Dedifferentiated amniotic fluid mesenchymal stem cell (primary cell): ENCODE data around the gene SPRTN.

Experiments
- DNase-seq: peaks from one replicate; pipeline ENCODE4 v3.0.0-alpha.2; 2016; ENCODE audit errors: extremely low spot score

The SPRTN gene

DNA sequence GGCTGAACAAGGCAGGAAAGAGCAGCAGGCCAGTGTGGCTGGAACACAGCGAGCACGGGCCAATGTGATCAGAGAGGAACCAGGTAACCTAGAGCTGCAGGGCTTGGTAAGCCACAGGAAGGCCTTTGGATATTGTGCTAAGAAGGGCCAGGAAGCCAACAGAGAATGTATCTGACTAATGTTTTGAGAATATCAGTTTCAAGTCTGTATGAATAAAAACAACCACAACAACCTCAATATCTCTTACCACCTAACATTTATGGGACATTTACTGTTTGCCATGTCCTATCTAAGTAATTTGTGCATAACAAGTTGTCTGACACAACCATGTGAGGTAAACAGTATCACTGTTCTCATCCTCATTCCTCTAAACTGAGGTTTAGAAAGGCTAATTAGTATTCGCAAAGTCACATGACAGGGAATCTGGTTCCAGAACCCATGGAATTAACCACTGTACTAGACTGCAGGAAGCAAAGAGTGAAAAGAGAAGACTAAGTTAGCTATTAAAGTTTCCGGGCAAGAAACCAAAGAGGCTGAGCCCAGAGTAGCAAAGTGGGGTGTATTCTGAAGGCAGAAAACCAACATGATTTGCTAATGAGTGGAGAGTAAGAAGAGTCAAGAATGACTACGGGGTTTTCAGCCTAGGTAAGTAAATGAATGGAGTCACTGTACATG lies 38.9 kb downstream of the SPRTN start:
- DNase-seq = no peak

DNA sequence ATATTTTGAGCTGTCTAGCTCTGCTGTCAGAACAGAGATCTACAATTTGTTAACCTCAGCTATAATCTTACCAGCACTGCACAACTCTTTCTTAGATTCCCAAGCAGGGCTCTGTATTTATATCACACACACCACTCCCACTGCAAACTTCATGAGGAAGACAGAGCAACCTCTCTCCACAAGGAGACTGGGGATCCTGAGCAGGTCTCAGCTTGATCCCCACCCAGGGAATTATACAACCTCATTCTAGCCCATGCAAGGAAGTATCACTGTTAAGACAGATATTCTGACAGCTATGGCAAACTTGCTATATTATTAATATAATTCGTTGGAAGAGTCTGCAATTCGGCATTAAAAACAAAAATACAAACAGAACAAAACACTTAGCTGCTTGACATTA lies 43.6 kb downstream of the SPRTN start:
- no peak for DNase-seq

DNA sequence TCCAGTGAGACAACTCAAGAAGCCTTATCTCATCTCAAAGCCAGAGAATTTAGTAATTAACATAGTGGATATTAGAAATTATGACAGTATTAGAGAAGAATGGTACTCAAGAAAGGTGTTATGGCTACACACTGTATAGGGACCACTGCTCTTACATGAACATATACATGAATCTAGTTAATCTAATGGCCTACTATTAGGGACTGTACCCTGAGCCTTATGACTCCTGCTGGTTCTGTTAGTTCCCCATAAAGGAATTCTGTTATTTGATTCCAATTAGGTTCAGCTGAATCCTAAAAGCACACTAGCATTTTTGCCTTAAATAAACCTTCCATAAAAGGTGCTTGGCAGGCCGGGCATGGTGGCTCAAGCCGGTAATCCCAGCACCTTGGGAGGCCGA lies 44.3 kb downstream of the SPRTN start:
- no peak for DNase-seq

DNA sequence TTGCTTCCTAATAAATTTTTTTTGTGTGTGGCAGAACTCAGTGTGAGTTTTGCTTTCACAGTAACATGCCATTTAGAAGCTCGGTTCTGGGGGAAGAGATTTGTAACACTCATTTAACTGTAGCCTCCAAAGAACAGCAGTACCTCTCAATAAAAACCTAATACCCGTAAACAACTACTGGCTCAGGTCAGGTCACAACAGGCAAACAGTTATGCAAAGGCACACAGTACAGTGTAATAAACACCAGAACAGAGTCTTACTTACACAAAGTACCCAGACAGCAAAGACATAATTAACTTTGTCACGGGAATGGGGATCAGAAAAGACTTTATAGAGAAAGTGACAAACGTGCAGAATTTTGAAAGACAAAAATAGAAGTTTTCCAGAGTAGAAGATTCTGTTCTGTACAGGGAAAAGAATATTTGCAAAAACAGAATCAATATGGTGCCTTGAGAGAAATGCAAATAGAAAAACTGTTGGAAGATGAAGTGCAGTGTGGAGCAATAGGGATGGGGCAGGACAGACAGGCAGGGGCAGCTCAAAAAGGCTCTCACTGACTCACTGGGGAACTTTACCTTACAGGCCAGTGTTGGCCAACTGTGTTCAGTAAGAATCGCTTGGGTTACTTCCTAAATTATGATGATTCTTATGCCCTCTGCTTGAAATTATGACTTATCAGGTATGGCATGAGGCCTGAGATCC lies 45.2 kb downstream of the SPRTN start:
- DNase-seq = no peak

DNA sequence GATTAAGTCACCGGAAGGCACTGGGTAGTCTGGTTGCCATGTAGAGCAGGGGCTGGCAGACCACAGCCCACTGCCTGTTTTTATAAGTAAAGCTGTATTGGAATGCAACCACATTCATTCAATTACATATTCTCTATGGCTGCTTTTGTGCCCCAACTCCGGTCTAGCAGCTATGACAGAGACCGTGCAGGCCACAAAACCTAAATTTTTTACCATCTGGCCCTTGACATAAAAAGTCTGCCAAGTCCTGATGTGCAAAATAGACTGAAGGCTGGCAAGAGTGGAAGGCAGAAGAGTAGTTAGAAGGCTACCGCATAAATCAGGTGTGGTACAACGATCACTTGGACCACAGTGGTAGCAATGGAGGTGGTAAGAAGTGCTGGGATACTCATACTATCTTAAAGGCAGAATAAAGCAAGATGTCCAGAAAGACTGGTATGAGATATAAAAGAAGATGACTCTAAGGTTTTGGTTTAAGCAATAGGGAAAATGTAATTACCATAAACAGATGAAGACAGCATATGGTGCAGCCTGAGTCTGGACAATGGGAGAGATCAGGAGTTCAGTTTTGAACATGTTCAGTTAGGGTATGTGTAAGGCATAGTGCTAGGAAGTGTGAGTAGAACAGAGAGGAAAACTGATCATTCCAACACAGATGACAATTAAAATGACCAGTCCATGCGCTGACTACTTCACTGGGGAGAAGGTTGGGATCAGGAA lies 46.8 kb downstream of the SPRTN start:
- DNase-seq = no peak

DNA sequence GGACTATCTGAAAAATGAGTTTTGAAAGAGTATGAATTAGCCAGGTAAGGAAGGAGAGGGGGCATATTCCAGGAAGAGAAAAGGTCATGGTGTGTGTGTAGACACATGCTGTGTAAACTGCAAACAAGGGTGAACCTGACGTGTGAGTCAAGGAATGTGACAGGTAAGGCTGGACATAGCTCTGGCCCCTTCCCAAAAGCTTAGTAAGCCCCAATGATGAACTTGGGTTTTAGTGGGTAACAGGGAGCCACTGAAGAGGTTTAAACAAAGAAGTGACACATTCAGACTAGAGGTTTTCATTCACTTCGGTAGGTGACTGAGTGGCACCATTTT lies 47.3 kb downstream of the SPRTN start:
- no peak for DNase-seq

DNA sequence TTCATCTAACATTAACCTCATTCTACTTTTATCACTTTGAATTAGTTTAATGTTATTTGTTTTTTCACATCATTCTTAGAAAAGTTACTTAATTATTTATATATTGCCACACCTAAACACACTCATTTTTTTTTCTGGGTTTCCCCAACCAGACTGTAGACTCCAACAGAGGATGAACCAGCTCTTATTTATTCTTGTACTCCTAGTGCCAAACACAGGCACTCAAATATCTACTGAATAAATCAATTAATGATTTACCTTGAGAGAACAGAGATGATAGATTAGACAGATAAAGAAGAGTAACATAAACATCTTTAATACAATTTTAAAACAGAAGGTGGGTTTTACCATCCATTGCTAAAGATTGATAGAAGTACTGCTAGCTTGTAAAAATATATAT lies 48.4 kb downstream of the SPRTN start:
- no peak for DNase-seq

DNA sequence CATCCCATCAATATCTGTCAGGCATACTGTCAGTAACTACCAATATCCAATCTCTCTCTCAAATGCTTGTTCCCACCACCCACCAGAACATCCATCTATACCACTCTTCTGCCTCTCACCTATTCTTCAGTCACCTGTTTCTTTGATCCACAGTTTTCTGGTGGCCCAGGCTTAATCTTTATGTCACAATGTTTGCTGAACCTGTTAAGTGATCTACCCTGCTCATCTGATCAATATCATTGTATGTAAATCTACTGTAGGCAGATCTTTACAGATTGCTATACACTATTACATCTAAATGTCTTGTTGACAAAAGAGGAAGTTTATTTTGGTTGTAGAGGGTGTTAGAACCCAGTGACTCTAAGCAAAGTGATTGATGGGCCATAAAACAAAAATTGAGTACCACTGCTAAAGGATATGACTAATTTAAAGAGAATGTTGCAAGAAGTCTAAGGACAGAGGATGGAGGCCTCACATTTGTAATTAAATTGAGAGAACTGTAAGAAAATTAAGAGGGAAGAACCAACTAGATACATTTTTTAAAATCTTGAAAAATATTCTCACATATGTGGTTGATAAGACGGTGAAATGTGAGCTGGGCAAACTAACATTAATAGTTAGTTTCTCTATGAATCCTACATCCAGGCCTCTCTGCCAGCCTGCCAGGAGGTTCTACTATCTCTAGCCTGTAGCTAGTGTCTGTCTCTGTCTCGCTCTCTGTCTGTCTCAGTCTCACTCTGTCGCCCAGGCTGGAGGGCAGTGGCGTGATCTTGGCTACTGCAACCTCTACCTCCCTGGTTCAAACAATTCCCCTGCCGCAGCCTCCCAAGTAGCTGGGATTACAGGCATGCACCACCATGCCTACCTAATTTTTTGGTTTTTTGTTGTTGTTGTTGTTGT lies 49.9 kb downstream of the SPRTN start:
- no peak for DNase-seq

DNA sequence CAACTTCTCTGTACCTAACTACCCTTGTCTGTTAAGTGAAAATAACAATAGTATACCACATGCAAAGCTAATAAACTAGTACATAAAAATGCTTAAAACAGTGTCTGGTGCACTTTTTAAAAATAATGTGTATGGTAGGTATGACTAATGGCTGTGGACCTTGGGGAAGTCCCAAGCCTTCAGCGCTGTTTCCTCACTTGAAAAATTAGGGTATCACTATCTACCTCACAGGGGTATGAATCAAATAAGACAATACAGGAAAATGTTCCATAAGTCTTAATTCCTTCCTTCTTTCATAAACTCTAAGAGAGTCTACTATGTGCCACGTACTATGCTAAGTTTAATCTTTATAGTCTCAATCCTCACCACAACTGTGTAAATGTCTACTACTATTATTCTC lies 52.0 kb downstream of the SPRTN start:
- DNase-seq = no peak

DNA sequence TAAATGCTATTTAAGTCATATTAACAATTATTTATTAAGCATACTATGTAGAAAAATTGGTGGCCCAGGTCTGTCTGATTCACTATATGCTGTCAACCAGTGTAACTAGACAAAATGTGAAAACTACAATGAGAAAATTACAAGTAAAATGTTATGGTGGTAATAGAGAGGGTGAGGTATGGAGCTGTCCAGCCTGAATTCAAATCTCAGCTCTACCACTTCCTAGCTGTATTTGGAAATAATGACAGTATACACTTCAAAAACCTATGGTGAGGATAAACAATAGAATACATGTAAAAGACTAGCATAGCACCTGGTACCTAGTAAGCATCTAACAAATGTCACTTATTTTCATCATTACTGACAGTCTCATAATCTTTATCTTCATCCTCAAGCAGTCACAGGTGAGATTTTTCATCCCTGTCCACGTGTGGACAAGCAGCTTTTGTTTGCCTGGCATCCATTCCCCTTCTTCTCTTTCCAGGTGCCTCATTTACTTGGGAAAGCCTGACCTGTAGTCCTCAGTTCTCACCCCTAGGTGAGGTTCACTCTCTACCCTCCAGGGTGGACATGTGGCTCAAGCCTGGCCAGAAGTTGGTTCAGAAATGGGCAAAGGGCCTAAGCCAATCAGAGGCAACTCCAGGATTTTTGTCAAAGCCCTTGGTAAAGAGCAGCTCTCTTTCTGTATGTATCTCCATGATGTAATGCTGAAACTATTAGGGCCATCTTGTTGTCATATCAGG lies 54.5 kb downstream of the SPRTN start:
- no peak for DNase-seq

DNA sequence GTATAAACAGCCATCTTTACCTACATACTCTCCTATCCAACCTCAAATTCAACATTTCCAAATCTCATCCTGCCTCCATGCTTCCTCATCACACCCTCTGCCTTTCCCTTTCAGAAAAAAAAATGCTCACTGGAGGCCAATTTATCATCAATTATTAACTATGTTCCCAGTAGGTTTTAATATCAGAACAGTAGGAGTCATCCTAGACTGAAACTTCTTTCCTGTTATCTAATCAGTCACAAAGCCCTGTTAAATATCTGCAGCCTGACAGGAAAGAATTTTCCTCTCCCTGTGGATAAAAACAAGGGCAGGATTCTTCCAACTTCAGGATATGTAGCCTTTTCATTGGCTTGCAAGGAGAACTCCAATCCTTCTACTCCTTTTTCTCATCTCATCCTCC lies 55.6 kb downstream of the SPRTN start:
- DNase-seq = no peak

DNA sequence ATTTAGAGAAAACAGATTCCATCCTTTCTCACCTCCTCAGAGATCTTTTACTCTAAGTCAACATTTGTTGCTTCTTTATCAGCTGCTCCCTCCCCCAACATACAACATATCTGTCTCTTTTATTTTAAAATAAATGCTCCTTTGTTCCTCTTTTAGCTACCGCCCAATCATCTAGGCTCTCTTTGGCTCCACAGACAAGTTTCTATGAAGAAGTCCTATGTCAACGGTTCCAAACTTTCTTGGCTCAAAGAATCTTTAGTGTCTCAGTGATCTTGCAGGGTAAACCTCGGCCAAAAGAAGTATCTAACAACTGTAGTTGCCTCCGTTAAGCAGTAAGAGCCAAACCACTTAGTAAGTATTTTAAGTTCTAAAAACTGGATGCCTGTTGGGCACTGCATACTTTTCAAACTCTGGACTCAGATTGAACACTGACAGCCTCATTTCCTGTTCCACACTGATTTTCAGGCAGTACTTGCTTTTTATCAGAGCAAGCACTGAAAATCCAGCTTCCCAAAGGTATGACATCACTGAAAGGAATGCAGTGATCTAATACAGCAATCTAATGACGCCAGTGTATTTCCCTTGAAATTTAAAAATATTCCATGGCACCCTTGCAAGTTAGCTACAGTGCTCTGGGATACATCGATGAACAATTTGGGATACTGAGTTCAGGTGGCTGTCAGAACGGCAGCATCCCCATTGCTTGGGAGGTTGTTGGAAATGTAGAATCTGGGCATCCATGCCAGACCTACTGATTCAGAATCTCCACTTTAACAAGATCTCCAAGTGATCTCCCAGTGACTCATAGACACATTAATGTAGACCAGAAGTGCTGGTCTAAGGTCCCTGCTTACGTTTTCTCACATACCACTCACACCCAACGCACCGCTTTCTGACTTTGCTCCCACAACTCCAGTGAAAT lies 57.2 kb downstream of the SPRTN start:
- DNase-seq = peak; percentile 88

DNA sequence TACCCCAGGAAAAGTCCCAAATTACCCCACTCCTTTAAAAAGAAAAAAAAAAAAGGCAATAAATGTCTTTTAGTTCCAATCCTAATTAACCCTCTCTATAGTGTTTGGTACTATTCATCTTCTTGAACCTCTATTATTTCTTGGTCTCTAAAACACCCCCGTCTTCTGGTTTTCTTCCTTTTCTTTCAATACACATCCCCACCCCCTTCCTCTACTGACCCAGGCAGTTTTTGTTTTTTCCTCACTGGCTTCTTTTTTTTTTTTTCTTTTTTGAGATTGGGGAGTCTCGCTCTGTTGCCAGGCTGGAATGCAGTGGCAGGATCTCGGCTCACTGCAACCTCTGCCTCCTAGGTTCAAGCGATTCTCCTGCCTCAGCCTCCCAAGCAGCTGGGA lies 57.9 kb downstream of the SPRTN start:
- no peak for DNase-seq

DNA sequence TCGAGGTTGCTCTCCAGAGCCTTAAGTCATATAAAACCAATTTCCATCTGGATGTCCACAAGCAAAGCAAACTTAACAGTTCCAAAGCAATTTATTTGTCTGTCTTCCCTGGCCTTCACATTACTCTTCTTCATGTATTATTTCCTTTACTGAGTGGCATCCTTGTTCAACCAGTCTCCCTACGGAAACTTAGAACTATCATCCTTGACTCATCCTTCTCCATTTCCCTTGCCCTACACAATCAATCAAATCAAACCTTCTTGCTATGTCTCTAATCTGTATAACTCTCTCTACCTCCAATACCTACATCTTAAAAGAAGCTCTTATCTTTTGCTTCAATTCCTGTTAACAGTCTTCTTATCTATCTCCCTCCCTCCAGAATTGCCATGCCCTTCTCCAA lies 58.5 kb downstream of the SPRTN start:
- DNase-seq = no peak

DNA sequence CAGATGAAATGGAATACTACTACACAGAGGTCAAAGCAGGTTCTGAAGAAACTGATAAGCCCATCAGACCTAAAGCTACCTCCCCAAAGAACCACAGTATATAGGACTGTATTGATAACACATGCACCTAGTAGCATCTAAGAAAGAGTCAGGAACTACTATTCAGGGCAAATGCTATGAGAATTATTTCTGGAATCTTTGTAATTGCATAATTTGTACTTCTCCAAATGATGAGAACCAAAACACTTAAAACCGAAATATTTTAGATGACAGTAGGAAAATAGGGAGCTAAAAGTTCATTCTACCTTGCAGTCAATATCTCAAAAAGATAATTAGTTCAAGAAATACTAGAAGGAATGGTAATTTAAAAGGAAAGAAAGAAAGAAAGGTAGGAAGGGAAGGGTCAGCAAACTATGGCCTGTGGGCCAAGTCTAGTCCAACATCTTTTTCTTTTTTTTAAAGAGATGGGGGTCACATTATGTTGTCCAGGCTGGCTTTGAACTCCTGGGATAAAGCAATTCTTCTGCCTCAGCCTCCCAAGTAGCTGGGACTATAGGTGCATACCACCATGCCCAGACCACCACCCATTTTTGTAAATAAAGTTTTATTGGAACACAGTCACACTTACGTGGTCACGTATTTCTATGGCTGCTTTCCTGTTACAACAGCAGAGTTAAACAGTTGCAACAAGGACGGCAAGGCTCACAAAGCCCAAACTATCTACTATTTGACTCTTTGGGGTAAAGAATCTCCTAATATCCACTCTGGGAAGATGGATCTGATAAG lies 60.0 kb downstream of the SPRTN start:
- no peak for DNase-seq

DNA sequence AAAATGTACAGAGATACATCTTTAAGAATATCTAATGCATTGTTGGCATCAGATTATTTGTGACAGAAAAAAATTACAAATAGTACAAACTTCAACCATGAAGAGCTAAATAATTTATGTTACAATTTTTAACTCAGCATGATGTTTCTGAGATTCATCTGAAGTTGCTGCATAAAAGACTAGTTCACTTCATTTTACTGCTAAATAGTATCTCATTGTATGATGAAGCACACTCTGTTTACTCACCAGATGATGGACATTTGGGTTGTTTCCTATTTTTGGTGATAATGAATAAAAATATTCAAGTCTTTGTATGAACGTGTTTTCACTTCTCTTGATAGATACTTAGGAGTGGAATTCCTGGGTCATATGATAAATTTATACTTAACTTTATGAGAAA lies 63.4 kb downstream of the SPRTN start:
- DNase-seq = no peak

DNA sequence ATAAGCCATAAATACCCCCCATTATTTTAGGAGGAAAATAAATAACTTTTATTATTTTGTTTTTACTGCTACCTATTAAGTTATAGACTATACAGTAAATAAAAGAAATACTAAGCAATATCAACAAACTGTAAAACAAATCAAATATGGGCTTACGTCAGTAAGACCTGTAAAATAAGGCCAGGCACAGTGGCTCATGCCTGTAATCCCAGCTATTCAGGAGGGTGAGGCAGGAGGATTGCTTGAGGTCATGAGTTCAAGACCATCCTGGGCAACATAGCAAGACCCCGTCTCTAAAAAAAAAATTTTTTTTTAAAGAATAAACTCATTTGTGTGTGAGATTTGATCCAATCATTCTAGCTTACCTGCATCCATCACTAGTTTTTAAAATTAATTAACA lies 66.2 kb downstream of the SPRTN start:
- no peak for DNase-seq
